Vagina (tissue), 2 donors: ENCODE results near the gene PMM2.

Source experiments
- CTCF ChIP-seq, 3 experiments: fragments of 450-650 bp in 2 of 3; fragments of 200-600 bp in 1 of 3; sonication (generic) in 1 of 3; IDR thresholded peaks; one replicate each; pipeline ENCODE4 v1.5.1; 2017 to 2019; ENCODE audit warnings: antibody characterized with exemption in 3 of 3, mild to moderate bottlenecking in 2 of 3, moderate library complexity in 2 of 3
- POLR2A ChIP-seq, 2 donors: fragments of 450-650 bp; IDR thresholded peaks; one replicate each; pipeline ENCODE4 v1.6.1; 2017; ENCODE audit warnings: antibody characterized with exemption in 2 of 2, mild to moderate bottlenecking in 2 of 2, moderate library complexity in 2 of 2

DNA sequence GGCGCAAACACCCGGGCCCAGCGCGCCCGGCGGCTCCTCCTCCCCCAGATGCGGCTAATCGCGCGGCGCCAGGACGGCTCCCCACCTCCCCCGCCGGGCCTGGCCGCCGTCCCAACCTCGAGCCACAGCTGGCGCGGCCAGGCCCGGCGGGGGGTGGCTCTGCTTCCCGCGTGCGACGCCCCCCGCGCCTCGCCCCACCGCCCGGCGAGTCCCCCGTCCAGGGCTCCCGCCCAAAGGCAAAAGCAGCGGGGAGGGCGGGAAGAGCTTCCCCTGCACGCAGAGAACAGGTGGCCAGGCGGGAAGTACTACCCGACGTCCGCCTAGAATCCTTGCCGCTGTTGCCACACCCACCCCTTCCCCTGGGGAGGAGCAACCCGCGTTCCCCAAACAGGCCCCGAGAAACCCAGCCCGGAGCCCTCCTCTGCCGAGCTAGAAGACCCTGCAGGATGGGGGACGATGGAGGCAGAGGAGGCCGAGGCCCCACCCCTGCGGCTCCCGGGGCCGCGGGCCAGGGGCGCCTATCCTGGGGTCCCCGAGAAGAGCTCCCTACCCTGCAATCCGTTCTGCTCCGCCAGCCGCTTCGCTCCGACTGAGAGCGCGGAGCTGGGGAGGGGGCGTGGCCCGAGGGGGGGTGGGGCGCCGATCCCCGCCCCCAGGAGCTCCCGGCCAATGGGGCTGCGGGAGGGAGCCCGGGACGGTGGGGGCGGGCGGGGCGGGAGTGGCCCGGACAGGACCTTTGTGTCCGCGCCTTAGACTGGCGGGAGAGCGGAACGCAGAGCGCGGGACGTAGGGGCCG is 71.0 kb downstream of the PMM2 start, which contains the start of gene CARHSP1:
- TF ChIP-seq CTCF (IDR thresholded peaks at IDR 0.05) (no peak), POLR2A (IDR thresholded peaks at IDR 0.05) (peak in 1 of 2 donors; percentile 81)
